Loucy (cell line): ENCODE measurements around the gene CTRL.

Experiments
- H2AFZ ChIP-seq: fragments of 200-600 bp; sonication (generic); 2 replicates; pipeline ENCODE4 v1.6.0; 2016; ENCODE audit warnings: antibody characterized with exemption, mild to moderate bottlenecking, low read length, moderate library complexity
- H3F3A ChIP-seq: fragments of 200-600 bp; 2 replicates; pipeline ENCODE4 v1.6.0; 2016; ENCODE audit warnings: antibody characterized with exemption, low read depth, mild to moderate bottlenecking
- H3K27me3 ChIP-seq: fragments of 200-600 bp; sonication (generic); 2 replicates; pipeline ENCODE4 v1.6.1; 2014; ENCODE audit warnings: low read length, mild to moderate bottlenecking; ENCODE audit not compliant: insufficient read depth, poor library complexity, severe bottlenecking
- H3K36me3 ChIP-seq: fragments of 200-600 bp; sonication (generic); 2 replicates; pipeline ENCODE4 v1.6.1; 2016; ENCODE audit warnings: low read length; ENCODE audit not compliant: insufficient read depth
- H3K4me1 ChIP-seq: fragments of 200-600 bp; sonication (generic); 2 replicates; pipeline ENCODE4 v1.5.1; 2014; ENCODE audit warnings: low read length, mild to moderate bottlenecking; ENCODE audit not compliant: insufficient read depth, poor library complexity, severe bottlenecking
- H3K4me2 ChIP-seq: fragments of 200-600 bp; sonication (generic); 2 replicates; pipeline ENCODE4 v1.6.0; 2014; ENCODE audit warnings: antibody characterized with exemption, low read length, low read depth, mild to moderate bottlenecking; ENCODE audit not compliant: poor library complexity, severe bottlenecking
- H3K4me3 ChIP-seq: fragments of 200-600 bp; sonication (generic); 2 replicates; pipeline ENCODE4 v1.5.1; 2014; ENCODE audit warnings: low read length, mild to moderate bottlenecking, mixed read lengths; ENCODE audit not compliant: poor library complexity, severe bottlenecking
- H3K79me2 ChIP-seq: fragments of 200-600 bp; sonication (generic); 2 replicates; pipeline ENCODE4 v1.6.1; 2014; ENCODE audit warnings: low read length; ENCODE audit not compliant: insufficient read depth
- H3K9ac ChIP-seq: fragments of 200-600 bp; sonication (generic); 2 replicates; pipeline ENCODE4 v1.6.0; 2014; ENCODE audit warnings: mild to moderate bottlenecking, low read depth, low read length, moderate library complexity; ENCODE audit not compliant: poor library complexity, severe bottlenecking
- H3K9me2 ChIP-seq: fragments of 200-600 bp; sonication (generic); replicated peaks from 2 replicates; pipeline ENCODE4 v1.6.1; 2016; ENCODE audit warnings: low read depth, low read length, mixed read lengths
- H3K9me3 ChIP-seq: fragments of 200-600 bp; sonication (generic); 2 replicates; pipeline ENCODE4 v1.6.1; 2014; ENCODE audit warnings: mild to moderate bottlenecking, antibody characterized with exemption, low read length, low read depth; ENCODE audit not compliant: insufficient read depth
- H4K20me1 ChIP-seq: fragments of 200-600 bp; sonication (generic); 2 replicates; pipeline ENCODE4 v1.6.0; 2014; ENCODE audit warnings: antibody characterized with exemption, low read length, mild to moderate bottlenecking; ENCODE audit not compliant: insufficient read depth, poor library complexity, severe bottlenecking
- CTCF ChIP-seq: fragments of 200-600 bp; sonication (generic); conservative IDR thresholded peaks from 2 replicates; pipeline ENCODE4 v1.5.1; 2014; ENCODE audit warnings: mild to moderate bottlenecking, antibody characterized with exemption, low read length
- EZH2phosphoT487 ChIP-seq: fragments of 200-600 bp; IDR thresholded peaks from 2 replicates; pipeline ENCODE4 v1.6.1; 2018; ENCODE audit warnings: antibody characterized with exemption, mild to moderate bottlenecking, moderate library complexity, borderline replicate concordance

CTRL gene

GRCh38 chr16:67930678-67931211 is 917 bp downstream of the CTRL start:
- Histone ChIP-seq H3K36me3 (peaks cover 13% of the 10 kb centered on the region; the same call in 1 of the 2 replicates), H3K79me2 (peaks cover 6% of the 10 kb centered on the region; the same call in 1 of the 2 replicates)
- TF ChIP-seq CTCF (no peak), EZH2phosphoT487 (no peak)

GRCh38 chr16:67930191-67930590 is 1.5 kb downstream of the CTRL start:
- Histone ChIP-seq H3K36me3 (peaks cover 13% of the 10 kb centered on the region; the same call in 1 of the 2 replicates), H3K9me2 (no peaks in the 10 kb centered on the region), H3K9ac (no peak overlapping the region), H3K9me3 (no peaks in the 10 kb centered on the region), H3K4me3 (no peak overlapping the region), H3K79me2 (peaks cover 3% of the 10 kb centered on the region; the same call in 1 of the 2 replicates), H3F3A (no peaks in the 10 kb centered on the region), H3K4me2 (no peak overlapping the region), H4K20me1 (peaks cover 4% of the 10 kb centered on the region), H3K4me1 (peaks cover 6% of the 10 kb centered on the region), H3K27me3 (no peaks in the 10 kb centered on the region), H2AFZ (no peak overlapping the region)
- no peak for TF ChIP-seq EZH2phosphoT487
- TF ChIP-seq CTCF, result no peak

More at GRCh38 chr16:67930678-67931211, 917 bp downstream of the CTRL start:
- Histone ChIP-seq H3K9me3 (no peaks in the 10 kb centered on the region), H3K4me1 (peaks cover 8% of the 10 kb centered on the region), H3F3A (no peaks in the 10 kb centered on the region), H2AFZ (no peak overlapping the region), H3K27me3 (no peaks in the 10 kb centered on the region), H3K4me2 (no peak overlapping the region), H3K9ac (no peak overlapping the region), H4K20me1 (peaks cover 7% of the 10 kb centered on the region), H3K4me3 (no peak overlapping the region), H3K9me2 (no peaks in the 10 kb centered on the region)

GRCh38 chr16:67928561-67929364 is 2.9 kb downstream of the CTRL start:
- Histone ChIP-seq H3K27me3 (no peaks in the 10 kb centered on the region), H3F3A (no peaks in the 10 kb centered on the region), H3K9ac (no peak overlapping the region), H3K4me2 (no peak overlapping the region), H3K36me3 (peaks cover 13% of the 10 kb centered on the region; the same call in 1 of the 2 replicates), H3K4me3 (no peak overlapping the region), H3K9me3 (no peaks in the 10 kb centered on the region), H3K4me1 (peaks cover 3% of the 10 kb centered on the region), H4K20me1 (no peaks in the 10 kb centered on the region), H3K79me2 (no peaks in the 10 kb centered on the region), H3K9me2 (no peaks in the 10 kb centered on the region), H2AFZ (no peak overlapping the region)
- TF ChIP-seq CTCF (peak; percentile 85), EZH2phosphoT487 (no peak)
